Stimulated activated CD4-positive, alpha-beta T cell treated with anti-CD3 and anti-CD28 coated beads, Interleukin-4, amount 100 ng/mL, for 1 hour (primary cell): Measurements from ENCODE around the gene RSU1.

Experiments used
- DNase-seq: peaks from one replicate; pipeline ENCODE4 v3.0.0-alpha.2; 2020

The RSU1 gene

DNA sequence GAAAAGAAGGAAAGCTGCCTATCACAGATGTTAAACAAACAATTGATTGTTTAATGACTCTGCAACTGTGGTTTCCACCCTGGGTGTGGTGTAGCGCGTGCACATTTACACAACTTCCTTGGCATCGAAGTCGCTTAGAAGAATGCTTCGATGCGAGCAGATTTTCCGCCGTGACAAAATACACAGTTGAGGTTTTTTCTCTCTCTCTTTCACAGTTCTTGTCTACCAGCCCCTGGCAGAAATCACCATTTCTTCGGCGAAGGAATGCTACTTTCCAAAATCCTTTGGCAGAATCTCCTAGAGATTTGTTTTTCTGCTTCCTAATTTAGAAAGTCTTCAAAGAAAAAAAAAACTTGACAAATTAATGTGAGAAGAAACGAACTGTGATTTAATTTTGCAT, 224.8 kb downstream of the RSU1 start:
- DNase-seq: no peak

DNA sequence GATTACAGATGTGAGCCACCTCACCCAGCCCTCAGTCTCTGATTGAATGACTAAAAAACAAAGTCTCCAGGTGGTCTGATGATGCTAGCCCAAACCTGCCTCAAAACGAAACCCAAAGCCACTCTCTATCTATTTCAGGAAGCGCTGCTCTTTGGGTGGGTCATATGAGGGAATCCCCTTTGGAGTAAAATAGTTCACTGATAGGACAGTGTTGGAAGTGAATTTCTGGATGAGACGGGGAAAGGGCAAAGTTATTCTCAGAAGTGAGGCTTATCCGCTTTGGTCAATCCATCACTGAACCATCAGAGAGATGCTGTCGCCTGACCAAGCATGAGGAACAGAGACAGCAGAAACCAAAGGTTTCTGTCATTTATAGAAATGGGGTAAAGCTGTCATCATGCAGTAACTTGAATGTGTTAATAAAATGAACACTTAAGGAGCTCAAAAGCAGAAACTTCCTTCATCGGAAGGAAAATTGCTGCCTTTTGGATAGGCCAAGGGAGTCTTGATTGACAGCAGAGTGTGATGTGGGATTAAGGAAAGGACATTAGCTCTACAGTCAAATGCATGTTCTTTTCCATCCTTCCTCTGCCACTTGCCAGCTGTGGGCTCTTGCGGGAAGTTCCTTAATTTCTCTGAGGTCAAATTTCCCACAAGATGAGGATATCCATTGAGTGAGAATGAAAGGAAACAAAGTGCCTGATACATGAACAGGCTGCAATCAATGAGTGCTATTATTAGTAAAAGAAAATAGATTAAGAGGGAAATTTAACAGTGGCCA, 230.7 kb downstream of the RSU1 start:
- no peak for DNase-seq

DNA sequence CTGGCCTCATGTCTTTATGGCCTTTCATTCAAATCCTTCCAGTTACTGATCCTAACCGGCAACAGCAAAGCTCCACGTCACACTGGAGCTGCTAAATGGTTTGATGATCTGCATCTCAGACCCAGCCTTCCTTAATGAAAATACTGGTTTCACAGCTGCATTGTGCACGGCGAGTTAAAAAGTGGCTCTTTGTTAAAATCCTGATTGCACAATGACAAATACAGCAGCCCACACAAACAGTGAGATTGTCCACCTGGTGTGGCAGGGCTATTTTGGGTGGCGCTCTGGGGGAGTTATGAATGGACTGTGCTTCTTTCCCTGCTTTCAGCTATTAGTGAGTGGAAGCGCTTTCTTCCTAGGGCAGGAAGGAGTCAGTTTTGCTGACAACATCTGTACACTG, 232.1 kb downstream of the RSU1 start:
- no peak for DNase-seq

DNA sequence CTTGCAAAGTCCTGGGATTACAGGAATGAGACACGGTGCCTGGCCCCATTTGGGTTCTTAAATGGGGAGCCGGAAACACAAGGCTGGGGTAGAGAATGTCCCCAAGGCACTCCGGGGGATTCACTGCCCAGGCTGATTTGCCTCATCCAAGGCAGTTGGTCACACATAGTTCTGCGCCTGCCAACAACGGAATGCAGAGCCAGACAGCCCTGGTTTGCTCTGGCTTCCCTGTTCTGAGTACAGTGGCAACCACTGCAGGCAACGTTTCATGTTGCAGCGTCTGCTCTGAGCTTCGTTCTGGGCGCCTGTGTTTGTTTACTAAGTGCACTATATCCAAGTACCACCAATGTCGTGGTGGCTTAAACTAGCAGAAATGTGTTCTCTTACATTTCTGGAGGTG, 233.8 kb downstream of the RSU1 start:
- no peak for DNase-seq

DNA sequence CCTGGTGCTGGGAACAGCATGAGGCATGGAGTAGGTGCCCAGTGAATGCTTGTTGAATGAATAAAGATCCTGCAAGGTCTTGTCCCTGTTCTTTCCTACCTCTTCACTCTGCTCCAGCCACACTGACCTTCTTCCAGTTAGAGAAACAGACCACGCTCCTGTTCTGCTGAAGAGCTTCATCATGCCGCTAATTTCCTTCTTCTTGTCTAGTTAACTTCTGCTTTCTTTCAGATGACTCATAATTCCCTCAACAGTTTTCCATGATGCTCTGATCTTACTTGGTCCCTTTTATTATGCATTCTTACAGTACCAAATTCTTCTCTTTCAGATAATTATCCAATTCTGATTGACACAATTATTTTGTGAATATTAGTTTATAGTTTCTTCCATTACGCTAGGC, 236.0 kb downstream of the RSU1 start:
- no peak for DNase-seq

DNA sequence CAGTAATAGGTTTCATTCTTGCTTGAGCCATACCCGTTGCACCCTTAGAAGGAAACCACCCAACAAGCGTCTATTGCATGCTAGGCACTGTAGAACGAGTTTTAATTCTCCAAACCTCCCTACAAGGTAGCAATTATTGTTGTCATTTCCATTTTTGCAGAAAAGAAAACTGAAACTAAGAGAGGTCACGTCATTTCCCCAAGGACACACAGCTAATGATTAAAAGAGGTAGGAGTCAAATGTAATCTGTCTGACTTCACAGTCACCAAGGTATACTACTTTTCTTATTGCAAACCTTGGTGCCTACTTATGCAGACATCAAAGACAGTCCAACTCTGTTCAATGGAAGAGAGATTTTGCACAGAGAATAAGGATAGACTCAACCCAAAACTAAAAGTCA, 246.5 kb downstream of the RSU1 start:
- DNase-seq: no peak

DNA sequence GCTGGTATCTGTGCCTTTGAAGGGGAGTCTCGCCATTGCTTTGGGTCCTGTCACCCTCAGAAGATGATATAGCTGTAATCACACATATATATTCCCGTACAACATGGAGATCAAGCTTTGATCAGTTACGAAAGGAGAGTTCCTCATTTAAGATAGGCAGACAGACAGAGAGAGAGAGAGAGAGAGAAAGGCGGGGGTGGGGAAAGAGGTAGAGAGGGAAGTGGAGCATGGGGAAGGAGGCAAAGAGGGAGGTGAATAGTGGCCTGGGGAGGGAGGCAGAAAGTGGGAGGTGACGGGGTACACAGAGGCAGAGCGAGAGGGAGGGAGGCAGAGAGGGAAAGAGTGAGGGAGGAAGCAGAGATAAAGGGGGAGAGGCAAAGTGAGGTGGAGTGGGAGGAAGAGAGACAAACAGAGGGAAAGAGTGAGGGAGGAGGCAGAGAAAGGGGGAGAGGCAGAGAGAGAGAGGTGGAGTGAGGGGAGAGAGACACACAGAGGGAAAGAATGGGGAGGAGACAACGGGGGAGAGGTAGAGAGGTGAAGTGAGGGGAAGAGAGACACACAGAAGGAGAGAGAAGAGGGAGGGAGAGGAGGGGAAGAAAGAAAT, 250.9 kb downstream of the RSU1 start:
- DNase-seq: no peak

DNA sequence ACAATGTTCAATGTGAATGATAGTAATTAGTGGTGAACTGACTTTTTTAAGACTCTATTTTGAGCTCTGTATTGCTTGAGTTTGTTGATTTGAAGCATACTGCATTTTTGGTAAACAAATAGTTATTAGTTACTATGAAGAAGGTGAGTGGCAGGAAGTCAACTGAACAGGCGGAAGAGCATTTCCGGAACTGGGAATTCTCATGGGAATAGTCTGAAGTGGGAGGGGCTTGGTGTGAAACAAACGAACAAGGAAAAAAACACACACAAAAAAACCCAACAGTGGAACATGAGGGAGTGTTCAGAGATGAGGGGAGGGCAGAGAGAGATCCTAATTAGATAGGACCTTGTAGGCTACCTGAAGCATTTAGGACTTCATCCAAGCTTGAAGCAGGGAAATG, 251.6 kb downstream of the RSU1 start:
- no peak for DNase-seq

DNA sequence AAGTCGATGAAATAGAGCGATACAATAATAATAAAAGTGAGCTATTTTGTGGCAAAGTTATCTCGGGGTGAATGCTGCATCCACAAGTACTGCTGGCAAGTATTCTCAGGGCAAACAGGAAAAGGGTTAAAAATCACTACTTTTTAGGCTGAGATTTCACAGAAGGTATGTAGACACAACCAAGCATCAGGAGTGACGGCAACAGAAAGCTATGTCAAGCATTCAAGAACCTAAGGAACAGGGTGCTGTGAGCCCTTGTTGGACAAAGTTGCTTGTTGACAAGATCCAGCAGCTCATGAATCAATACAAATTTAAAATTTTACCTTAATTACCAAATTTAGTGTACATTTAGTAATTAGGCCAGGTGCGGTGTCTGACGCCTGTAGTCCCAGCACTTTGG, 254.3 kb downstream of the RSU1 start:
- no peak for DNase-seq

DNA sequence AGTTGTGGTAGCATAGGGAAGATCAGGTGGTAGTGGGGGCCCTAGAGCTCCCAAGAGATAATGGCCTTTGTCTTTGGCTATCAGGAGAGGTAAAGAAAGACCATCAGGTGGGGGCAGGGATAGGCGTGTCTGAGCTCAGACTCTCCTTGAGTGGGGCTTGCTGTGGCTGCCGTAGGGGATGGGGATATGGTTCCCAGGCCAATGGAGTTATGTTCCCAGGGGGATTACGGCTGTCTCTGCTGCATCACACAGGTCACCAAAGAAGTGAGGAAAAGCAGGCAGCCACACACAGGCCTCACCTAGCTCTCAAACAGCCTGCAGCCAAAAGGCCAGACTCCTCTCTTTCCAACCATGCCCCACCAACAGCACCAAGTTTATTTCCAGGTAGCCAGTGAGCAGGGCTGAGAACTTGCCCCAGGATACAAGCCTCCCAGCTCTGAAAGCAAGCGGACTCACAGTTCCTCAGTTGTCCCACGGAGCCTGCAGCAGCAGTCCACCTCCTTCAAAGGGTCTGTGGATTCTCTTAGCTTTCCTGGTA, 257.9 kb downstream of the RSU1 start:
- DNase-seq: no peak

DNA sequence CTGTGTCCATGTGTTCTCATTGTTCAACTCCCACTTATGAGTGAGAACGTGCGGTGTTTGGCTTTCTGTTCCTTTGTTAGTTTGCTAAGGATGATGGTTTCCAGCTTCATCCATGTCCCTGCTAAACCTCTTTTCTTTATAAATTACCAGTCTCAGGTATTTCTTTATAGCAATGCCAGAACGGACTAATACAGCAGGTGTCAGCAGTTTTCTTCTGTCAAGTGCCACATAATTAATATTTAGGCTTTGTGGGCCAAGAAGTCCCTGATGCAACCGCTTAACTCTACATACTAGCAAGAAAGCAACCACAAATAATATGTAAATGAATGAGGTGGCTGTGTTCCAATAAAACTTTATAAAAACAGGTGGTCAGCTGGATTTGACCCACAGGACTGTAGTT, 269.3 kb downstream of the RSU1 start:
- no peak for DNase-seq

DNA sequence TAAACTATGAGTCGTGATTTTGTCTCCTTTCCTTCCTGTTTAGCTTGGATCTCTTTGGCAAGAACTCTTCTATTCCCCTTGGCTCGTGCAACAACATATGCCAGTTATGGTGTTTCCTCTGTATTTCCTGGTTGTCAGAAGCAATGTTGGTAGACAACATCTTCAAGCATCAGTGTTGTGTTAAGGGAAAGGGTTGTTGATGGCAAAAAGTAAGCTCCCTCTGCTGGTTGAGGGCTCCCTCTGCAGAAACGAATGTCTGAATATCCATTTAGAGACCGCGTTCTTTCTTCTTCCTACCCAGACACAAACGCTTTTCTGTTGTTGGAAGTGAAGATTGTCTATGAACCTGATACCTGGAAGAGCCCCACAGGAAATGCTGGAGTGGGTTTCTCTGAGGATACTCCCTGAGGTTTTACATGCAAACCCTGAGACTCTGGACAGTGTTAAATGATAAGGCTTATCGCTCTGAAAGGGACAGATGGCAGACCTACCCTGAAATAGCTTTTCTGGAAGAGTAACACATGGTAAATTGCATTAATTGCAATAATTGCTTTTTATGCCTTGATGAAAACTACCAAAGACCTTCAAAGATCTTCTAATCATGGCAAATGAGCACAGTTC, 272.0 kb downstream of the RSU1 start:
- no peak for DNase-seq

DNA sequence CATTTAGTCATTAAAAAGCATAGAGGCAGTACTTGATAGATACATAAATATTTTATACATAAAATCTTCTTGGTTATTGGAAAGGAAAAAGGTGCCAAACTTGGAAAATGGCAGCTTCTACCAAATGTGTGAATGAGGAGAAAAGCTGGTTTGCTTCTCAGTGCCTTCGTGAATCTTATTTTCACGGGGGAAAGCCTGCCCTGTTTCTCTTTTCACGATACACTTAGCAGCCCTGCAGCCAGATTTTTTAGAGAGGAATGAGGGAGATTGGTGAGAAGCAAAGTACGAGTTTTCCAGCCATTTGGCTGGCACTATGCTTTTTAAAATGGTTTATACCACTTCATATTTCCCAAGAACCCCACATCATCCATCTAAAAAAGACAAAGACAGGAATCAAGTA, 272.6 kb downstream of the RSU1 start:
- DNase-seq: no peak

DNA sequence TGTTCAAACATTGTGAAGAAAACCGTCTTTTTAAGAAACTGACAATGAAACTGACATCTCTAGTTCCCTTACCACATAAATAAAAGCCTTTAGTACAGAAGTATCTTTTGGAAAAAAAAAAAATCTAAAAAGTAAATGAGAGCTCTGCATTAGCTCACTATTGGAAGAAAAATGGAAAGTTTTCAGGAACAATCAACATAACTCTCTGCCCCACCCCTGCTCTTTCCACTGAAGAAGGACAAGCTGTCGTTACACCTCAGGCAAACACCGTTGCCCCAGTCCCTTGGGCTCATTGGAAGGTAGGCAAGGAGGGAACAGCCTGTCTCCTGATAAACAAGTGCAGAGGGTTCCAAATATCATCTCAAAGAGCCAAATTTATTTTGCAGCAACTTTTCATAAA, 273.1 kb downstream of the RSU1 start:
- DNase-seq: no peak
